ENCODE measurements around the gene ZNF526.

Gene ZNF526

DNA sequence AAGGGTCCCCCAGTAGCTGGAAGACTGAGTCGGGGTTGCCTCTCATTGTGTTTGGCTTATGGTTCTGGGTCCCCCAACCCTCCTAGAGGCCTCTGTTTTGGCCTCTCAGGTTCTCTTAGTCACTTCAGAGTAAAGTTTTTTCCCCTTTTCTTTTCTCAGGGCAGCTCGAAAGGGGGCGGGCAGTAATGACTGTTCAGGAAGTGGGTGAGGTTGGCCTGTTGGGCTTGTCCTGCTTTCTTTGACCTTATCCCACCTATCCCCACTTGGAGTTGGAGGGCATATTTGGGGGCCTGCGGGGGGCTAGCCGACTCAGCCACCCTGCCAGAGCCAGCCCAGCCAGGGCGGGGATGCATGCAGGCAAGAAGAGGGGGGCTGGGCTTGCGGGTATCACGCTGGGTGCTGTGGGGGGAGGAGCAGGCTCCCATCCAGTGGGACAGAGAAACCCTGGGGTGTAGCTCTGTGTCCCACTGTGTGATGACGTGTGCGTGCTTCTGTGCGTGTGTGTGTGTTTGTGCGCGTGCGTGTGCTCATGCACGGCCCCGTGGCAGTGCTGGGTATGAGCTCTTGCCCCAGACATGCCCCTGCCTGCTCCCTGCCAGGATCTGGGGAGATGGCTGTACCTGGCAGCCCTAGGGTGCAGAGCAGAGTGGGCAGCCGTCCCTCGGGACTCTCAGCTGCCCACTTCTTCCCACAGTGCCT, 50.4 kb downstream of the ZNF526 start:
- H3K4me3 ChIP-seq (ENCODE audit: low read depth, low read length) = peak overlapping the region; percentile 69
- TF ChIP-seq CTCF (IDR thresholded peaks at IDR 0.05; ENCODE audit: low read depth, low read length) = no peak

DNA sequence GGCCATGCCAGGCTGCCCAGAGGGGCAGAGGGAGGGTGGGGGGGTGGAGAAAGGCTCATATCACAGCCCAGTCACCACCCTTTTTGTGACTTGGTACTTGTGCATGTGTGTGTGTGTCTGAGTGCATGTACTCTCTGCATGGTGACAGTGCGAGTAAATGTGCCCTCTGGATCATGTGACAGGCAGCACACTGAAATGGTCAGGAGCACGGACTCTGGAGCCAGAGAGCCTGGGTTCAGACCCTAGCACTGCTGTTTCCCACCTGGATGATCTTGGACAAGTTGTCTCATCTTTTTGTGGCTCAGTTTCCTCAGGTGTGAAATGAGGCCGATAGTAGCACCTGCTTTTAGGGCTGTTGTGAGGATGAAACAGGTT, 50.9 kb downstream of the ZNF526 start:
- H3K4me3 ChIP-seq (ENCODE audit: low read depth, low read length) = peak overlapping the region; percentile 69
- TF ChIP-seq CTCF (IDR thresholded peaks at IDR 0.05; ENCODE audit: low read depth, low read length) = no peak

DNA sequence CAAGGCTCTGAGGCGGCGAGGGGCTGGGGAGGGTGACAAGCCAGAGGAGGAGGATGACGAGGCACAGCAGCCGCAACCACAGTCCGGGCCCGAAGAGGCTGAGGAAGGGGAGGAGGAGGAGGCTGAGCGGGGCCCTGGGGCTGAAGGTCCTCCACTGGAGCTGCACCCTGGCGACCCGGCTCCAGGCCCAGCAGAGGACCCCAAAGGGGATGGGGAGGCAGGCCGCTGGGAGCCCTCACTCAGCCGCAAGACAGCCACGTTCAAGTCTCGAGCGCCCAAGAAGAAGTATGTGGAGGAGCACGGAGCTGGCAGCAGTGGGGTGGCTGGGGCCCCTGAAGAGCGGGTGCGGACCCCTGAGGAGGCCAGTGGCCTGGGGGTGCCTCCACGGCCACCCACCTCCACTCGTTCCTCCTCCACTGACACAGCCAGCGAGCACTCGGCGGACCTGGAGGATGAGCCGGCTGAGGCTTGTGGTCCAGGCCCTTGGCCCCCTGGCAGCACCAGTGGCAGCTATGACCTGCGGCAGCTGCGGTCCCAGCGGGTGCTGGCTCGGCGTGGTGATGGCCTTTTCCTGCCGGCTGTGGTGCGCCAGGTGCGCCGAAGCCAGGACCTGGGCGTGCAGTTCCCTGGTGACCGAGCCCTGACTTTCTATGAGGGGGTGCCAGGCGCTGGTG, 51.9 kb downstream of the ZNF526 start:
- no peak for TF ChIP-seq CTCF (IDR thresholded peaks at IDR 0.05; ENCODE audit: low read depth, low read length)
- no peak overlapping the region for H3K4me3 ChIP-seq (ENCODE audit: low read depth, low read length)

DNA sequence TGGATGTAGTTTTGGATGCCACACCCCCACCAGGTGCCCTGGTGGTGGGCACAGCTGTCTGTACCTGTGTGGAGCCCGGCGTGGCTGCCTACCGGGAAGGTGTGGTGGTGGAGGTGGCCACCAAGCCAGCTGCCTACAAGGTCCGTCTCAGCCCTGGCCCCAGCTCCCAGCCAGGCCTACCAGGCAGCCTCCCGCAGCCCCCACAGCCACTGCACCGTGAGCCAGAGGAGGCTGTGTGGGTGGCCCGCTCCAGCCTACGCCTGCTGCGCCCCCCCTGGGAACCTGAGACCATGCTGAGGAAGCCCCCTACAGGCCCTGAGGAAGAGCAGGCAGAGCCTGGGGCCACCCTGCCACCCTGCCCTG, 52.4 kb downstream of the ZNF526 start:
- H3K4me3 ChIP-seq (ENCODE audit: low read depth, low read length) = no peak overlapping the region
- TF ChIP-seq CTCF (IDR thresholded peaks at IDR 0.05; ENCODE audit: low read depth, low read length) = no peak

DNA sequence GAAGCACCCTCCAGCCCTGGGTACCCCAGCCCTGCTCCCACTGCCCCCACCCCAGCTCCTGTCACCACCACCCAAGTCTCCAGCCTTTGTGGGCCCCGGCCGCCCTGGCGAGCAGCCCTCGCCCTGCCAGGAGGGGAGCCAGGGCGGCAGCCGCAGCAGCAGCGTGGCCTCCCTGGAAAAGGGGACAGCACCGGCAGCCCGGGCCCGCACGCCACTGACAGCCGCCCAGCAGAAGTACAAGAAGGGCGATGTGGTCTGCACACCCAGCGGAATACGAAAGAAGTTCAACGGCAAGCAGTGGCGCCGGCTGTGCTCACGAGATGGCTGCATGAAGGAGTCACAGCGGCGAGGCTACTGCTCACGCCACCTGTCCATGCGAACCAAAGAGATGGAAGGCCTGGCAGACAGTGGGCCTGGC, 52.9 kb downstream of the ZNF526 start:
- TF ChIP-seq CTCF (IDR thresholded peaks at IDR 0.05; ENCODE audit: low read depth, low read length) = no peak
- H3K4me3 ChIP-seq (ENCODE audit: low read depth, low read length) = no peak overlapping the region

- no peak for TF ChIP-seq CTCF (IDR thresholded peaks at IDR 0.05; ENCODE audit: low read depth, low read length)
- H3K4me3 ChIP-seq (ENCODE audit: low read depth, low read length) = no peak overlapping the region
Measured at GRCh38 chr19:42273407-42274064, 53.4 kb downstream of the ZNF526 start.

- TF ChIP-seq CTCF (IDR thresholded peaks at IDR 0.05; ENCODE audit: low read depth, low read length) = no peak
- no peak overlapping the region for H3K4me3 ChIP-seq (ENCODE audit: low read depth, low read length)
Measured at GRCh38 chr19:42274065-42274682, 54.1 kb downstream of the ZNF526 start.

All from WI38 (cell line).